ENCODE results near the gene LIPH.
"Not testable (repeated sequence)": the region's sequence is repeated elsewhere in the genome, so short reads cannot be mapped to it uniquely, and the experiment has no call there.

Gene LIPH

GRCh38 chr3:185486394-185486793 is 66.0 kb downstream of the LIPH start:
- DNase-seq (ENCODE audit: low read depth): no peak

GRCh38 chr3:185484296-185484695 is 68.1 kb downstream of the LIPH start:
- no peak for DNase-seq (ENCODE audit: low read depth)

GRCh38 chr3:185479373-185479945 is 72.9 kb downstream of the LIPH start:
- no peak for DNase-seq (ENCODE audit: low read depth)

- no peak for DNase-seq (ENCODE audit: low read depth)
Observed at GRCh38 chr3:185477316-185477715, 75.1 kb downstream of the LIPH start.

GRCh38 chr3:185474922-185475321 is 77.5 kb downstream of the LIPH start:
- DNase-seq (ENCODE audit: low read depth): not testable (repeated sequence)

- DNase-seq (ENCODE audit: low read depth): no peak
Observed at GRCh38 chr3:185473290-185473815, 79.0 kb downstream of the LIPH start.

GRCh38 chr3:185470323-185470722 is 82.1 kb downstream of the LIPH start:
- no peak for DNase-seq (ENCODE audit: low read depth)

GRCh38 chr3:185469542-185469941 is 82.8 kb downstream of the LIPH start:
- DNase-seq (ENCODE audit: low read depth): no peak

GRCh38 chr3:185466123-185466522 is 86.3 kb downstream of the LIPH start:
- DNase-seq (ENCODE audit: low read depth): not testable (repeated sequence)

- no peak for DNase-seq (ENCODE audit: low read depth)
Observed at GRCh38 chr3:185465471-185465870, 86.9 kb downstream of the LIPH start.

- DNase-seq (ENCODE audit: low read depth): no peak
Observed at GRCh38 chr3:185460719-185461350, 91.6 kb downstream of the LIPH start.

- DNase-seq (ENCODE audit: low read depth): no peak
Observed at GRCh38 chr3:185460309-185460708, 92.1 kb downstream of the LIPH start.

- DNase-seq (ENCODE audit: low read depth): no peak
Observed at GRCh38 chr3:185457376-185457775, 95.0 kb downstream of the LIPH start.

Data from T follicular helper cell (primary cell).